HL-60/S4 (cell line): ENCODE results near the gene FRK.

Experiments
- in situ Hi-C: fragments of 300-500 bp; cut with MboI; formaldehyde crosslinking; loops from 2 replicates; pipeline ENCODE4 v1.14.3; 2022; ENCODE audit warnings: low sequenced_read_pairs

Gene FRK

DNA sequence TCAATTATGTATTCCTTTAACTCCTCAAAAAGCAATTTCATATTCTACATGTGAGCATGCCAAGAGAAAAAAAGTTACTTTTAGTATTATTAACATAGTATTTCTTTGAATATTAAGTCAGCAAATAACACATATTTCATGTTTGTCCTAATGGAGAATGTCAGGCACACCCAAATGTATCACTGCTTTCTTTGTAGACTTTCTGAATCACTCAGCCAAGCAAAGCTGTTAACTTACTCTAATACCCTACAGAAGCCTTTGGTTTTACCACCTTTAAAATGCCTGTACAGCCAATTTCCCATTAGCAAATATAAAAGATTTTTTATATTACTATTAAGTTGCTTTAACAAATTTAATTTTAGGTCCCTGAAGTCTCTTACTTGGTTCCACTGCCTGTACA is 23.8 kb downstream of the FRK start:
- in situ Hi-C loops: no loop called here

DNA sequence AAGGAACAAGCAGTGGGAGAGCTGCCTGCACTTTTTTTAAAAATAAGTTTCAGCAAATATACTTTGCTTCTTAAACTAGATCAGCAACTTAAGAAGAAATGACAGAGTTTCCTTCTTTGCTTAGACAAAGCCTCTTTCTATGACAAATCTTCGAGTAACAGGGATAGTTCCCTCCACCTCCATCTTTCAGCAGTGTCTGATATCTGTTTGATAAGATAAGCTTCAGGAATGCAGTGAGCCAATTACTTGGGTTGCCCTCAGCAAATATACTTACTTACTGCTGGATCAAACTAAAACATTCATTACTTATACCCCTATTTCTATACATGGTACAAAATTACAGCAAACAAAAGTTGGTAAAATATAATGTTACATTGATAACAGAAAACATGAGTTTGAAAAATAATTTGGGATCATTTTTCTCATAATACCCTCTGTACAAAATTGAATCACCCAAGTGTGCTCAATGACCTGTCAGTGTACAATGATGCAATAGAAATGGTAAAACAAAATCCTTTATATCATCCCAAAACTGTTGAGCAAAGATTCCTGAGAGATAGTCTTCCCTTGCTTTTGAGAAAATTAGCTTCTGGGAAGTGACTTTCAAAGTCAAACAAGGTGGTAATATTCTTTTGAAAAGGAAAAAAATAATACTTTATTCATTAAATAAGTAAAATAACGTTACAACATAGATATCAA is 24.5 kb downstream of the FRK start:
- in situ Hi-C loops: no loop called here

DNA sequence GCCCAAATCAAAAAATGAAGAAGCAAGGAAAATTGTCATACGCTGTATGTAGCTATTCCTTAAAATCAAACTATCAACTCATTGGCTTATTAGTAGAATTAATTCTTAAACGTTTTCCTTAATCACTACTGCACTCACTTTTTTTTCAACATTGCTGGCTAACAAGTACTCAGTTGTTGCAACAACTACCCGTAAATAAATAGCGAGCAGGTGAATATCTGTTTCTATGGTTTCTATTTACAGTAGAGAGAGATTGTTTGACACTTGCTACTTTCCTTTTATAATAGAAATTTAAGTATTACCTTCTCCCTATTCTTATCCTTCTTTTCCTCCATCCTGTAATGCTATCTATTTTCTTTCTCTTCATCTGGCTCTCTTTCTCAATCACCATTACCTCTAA is 25.1 kb downstream of the FRK start:
- in situ Hi-C loops: no loop called here

DNA sequence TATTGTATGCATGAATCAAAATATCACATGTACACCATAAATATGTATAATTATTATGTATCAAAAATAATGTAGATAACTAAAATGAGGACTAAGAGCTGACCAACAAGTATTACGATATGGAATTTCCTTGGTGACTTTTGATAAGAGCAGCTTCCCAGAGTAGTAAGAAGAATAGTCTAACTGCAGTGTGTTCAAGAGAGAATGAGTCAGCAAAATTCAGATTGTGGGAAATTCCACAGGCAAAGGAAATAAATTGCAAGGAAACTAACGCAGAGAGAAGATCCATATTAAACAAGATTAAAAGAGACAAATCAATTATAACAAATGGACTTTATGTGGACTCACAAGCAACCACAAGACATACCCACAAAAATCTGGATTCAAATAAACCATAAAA is 26.4 kb downstream of the FRK start:
- in situ Hi-C loops: no loop called here

DNA sequence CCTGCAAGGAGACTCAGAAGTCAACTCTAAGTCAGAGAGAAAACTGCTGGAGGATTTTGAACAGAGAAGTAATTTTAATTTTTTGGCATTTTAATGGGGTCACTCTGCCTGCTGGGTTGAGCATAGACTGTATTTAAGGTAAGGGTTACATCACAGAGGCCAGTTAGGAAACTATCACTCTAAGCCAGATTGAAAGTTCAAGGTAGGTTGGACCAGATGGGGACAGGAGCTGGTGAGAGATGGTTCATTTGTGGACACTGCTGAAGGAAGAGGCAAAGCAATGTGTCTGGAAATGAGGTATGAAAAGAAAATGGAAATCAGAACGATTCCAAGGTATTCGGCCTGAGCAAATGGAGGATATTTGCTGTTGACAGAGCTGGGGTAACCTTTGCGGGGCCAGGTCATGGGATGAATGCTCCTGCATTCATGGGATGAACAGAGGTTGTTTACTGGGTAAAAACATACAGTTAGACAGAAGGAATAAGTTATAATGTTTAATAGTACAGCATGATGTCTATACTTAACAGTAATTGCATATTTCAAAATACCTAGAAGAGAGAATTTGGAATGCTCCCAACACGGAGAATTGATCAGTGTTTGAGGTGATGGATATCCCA is 26.9 kb downstream of the FRK start:
- in situ Hi-C loops: no loop called here

DNA sequence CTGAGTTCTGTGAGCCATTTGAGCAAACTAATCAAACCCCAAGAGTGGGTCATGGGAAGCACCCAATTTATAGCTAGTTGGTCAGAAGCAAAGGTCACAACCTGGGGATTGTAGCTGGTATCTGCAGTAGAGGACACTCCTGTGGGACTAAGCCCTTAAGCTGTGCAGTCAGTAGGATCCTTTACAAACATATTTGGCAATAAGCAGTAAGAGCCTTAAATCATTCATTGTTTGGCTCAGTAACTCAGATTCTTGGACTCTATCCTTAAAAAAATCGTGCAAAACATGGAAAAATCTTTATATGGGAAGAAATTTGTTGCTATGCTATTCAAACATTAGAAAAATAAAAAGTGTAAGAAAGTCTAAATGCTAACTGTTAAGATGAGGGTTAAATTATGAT is 29.9 kb downstream of the FRK start:
- in situ Hi-C loops: no loop called here

DNA sequence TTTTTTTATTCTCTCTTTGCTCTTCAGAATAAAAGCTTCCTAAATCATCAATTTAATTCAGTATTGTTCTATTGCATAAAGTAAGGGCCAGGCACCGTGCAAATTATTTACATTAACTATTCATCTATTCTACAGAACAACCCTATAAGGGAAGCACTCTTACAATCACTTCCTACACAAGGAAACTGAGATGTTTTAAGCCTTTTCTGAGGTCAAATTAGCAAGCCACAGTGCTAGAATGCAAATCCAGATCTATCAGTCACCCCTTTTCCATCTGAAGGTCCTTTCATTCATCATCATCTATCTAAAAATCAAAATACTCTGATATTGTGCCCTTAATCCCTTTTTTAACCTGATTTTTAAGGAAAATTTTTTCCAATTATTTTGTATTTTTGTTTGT is 31.2 kb downstream of the FRK start:
- in situ Hi-C loops: no loop called here

DNA sequence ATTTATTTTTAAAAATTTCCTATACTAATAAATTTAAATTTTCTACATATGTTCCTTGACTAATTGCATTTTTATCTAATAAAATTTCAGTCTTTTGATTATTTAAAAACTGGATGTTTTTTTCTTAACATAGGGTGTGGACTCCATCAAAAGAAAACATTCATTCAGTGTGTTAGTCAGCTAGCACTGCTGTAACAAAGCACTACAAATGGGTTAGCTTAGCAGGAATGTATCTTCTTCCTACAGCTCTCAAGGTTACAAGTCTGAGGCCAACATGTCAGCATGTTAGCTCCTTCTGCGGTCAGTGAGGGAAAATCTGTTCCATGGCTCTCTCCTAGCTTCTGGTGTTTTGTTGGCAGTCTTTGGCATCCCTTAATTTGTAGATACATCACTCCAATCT is 32.5 kb downstream of the FRK start:
- in situ Hi-C loops: no loop called here

DNA sequence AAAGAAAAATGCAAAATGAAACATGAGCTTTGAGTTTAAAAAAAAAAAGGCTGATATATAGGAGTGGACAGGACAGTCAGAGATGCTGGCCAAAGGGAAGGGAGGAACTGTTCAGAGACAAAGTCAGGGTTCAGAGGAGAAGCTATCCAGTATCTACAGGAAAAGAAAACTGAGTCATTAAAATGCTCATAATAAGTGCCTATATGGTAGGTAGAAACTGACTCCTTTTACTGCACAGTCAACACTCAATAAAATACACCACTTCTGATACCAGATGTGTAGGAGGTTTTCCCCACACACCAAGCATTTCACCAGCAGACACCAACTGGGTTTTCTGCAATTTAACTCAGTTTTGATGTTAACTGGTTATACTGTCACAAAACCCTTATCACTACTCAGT is 32.9 kb downstream of the FRK start:
- in situ Hi-C loops: no loop called here

DNA sequence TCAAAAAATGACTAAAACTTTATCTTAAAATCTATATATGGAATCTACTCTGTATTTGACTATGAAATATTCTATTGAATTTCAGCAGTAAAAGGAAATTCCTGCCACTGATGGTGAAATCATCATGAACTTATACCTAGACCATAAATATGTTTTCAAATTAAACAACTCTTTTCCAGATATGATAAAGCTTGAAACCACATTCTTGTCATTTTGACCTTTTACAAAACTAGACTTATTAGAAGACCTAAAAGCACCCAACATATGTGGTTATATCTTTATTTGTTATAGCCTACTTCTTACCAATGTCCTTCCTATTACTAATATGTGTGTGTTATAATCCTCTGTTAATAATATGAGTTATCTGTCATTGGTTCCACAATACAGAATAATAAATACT is 35.3 kb downstream of the FRK start:
- in situ Hi-C loops: no loop called here

DNA sequence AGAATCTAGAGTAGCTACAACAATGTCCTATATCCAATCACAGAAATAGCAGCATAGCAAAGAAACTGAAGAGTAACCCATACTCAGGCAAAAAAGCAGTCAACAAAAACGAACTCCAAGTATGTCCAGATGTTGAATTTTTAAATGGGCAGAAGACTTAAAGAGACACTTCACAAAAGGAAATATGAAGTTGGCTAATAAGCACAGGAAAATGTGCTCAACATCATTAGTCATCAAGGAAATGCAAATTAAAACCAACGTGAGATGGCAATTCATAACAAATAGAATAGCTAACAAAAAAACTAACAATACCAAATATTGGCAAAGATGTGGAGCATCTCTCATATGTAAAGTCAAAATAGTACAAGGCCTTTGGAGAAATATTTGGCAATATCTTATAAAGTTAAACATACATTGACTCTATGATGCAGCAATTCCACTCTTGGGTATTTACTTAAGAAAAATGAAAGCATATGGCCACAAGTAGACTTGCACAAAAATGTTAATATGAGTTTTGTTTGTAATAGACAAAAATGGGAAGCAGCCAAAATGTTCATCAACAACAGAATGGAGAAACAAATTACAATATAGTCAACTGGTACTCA is 37.7 kb downstream of the FRK start:
- in situ Hi-C loops: no loop called here

DNA sequence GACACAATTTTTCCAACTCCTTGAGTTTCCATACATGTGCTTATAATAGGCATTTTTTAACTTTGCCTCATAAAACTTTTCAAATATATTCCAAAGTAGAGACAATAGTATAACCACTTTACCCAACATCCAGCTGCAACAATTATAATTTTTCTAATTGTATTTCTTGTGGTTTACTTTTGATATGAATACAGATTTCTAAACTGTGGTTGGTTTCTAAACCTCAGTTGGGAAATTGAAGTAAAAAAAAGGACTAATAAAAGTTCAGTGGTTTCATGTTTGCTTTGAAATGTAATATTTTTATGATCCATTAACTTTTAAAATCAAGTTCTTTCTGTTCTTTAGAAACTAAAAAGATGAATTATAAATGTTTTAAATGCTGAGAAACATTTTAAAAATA is 40.0 kb downstream of the FRK start:
- in situ Hi-C loops: no loop called here

DNA sequence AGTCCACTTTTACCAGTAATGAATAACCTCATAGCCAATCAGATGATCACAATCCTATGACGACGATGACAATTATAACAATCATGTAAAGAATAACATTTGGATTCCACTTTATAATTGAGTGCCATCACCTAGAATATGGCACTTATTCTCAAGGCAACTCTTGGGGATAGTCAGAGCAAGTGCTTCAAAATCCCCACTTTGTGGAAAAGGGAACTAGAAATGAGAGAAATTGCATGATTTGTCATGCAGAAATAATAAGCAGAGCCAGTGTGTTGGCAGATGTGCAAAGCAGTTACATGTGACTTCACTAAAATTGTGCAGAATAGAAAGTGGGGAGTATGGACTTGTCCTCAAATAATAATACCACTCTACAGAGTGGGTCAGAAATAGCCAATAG is 41.3 kb downstream of the FRK start:
- in situ Hi-C loops: no loop called here

DNA sequence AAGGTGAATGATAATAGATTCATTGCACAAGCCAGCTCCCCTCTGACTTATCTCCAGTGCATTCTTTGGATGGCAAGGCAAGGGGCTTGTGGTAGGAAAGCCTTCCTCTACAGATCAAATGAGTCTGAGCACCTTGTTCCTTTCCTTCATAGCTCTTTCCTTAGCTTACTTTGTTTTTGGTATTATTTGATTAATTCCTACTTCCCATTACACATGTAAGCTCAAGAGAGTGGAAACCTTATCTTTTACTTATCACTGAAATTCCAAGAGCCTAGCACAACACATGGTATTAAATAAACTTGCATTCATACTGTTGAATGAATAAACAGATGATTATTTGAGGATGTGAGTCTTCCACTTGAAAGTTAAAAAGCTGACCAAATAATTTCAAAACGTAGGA is 41.7 kb downstream of the FRK start:
- in situ Hi-C loops: no loop called here

DNA sequence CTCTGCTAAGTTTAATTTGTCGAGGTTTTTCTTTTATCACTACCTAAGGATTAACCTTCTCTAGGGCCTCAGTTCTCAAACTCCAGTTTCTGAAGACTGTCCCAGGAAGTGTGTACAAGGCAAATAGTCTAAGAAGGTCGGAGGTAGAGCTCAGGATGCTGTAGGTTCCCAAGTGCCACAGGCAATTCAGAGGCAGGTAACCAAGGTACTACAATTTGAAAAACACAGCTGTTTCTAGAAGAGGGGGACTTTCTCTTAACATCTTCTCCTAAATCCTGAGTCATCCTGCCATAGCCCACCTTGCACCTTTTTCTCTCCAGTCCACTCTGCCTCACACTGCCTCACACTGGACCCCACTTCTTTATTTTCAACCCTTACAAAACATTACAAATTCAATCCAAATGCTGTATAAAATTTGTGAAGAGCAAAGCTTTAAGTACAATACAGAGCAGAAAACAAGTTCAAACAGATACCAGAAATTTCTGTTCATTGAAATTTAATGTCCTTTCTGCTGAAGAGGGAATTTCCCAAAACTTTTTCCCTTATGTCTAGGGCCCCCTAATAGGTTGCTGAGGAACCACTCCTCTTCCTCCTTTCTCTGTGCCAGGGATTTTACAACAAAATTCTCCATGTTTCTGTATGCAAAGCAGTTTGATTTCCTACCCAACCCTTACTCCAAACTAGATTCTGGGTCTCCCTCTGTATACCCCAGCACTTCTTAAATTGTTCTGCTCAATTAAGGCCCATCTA is 43.0 kb downstream of the FRK start:
- in situ Hi-C loops: no loop called here

DNA sequence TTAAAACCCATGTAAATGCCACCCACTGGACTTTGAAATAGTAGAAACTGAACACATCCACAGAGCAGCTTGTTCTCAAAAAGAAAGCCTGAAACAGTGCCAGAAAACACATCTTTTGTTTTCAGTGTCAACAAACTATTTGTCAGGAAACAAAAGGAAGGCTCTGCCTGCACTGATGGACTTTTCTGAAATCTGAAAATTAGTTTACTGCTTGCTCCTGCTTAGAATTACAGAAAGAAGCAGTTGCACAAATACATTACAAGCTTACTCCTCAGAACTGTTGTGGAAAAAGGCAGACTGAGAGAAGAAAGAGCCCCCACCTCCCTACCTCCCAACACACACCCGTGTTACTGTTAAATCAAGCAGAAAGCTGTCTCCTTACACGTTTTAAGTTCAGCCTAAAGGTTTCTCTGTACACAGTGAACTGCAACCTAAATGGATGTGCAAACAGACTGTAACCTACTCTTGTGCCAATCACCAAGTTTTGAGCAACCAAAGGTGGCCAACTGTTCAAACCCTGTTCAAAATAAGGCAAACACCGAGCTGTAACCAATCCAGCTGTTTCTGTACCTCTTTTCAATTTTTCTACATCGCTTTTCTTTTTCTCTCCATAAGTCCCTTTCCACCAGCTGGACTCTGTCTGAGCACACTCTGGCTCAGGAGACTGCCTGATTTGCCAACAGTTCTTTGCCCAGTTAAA is 43.7 kb downstream of the FRK start:
- in situ Hi-C loops: no loop called here

DNA sequence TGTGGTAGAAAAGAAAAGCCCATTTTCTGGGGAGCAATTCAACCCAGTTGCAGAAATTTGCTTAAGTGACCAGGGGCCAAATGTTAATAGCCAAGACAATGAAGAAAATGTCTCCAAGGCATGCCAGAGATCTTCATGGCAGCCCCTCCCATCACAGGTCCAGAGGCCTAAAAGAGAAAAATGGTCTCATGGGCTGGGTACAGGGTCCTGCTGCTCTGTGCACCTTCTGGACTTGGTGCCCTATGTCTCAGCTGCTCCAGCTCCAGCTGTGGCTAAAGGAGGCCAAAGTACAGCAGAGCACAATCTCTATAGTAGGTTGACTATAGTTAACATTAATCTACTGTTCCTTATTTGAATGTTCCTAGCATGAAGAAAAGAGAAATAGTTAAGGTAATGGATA is 44.7 kb downstream of the FRK start:
- in situ Hi-C loops: no loop called here

DNA sequence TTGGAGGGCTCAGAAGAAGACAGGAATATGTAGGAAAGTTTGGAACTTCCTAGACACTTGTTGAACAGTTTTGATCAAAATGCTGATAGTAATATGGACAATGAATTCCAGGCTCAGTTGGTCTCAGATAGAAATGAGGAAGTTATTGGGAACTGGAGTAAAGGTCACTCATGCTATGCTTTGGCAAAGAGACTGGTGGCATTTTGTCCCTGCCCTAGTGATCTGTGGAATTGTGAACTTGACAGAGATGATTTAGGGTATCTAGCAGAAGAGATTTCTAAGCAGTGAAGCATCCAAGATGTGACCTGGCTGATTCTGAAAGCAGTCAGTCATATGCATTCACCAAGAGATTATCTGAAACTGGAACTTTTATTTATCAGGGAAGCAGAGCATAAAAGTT is 45.1 kb downstream of the FRK start:
- in situ Hi-C loops: no loop called here

DNA sequence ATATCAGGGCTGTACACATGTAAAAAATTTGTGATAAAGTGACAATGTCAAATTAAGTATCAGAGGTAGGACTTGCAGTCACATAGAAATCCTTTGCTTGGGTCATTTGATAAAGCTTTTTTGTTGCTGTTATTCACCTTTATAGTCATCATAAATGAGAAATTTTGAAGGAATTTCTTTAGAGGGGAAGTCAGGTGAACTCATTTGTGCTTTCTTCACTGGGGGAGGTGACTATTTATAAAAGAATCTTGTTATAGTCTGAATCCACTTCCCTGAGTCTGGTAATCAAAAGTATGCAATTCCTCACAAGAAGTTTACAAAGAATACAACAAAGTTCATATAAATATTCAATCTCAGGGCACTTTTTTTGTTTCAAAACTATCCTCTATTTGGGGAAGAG is 47.7 kb downstream of the FRK start:
- in situ Hi-C loops: no loop called here

DNA sequence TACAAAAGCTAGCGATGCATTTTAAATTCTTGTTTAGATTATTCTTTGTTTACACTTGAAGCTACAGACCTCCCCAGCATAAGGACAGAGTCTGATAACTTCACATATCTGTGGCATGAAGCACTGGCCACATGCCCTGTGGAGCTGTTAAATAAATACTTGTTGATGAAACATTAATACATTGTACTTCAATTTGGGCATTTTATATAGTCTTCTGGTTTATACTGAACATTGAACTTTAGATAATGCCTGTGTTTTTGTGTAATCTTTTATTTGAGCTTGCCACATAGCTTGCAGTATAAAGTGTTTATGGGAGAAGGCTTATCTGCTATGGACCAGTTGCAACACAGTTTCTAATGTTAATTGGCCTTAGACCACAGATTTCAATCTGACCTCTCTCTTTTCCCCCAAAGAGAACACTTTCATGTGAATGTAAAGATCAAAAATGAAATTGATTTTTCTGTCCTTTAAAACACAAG is 48.2 kb downstream of the FRK start:
- in situ Hi-C loops: no loop called here

DNA sequence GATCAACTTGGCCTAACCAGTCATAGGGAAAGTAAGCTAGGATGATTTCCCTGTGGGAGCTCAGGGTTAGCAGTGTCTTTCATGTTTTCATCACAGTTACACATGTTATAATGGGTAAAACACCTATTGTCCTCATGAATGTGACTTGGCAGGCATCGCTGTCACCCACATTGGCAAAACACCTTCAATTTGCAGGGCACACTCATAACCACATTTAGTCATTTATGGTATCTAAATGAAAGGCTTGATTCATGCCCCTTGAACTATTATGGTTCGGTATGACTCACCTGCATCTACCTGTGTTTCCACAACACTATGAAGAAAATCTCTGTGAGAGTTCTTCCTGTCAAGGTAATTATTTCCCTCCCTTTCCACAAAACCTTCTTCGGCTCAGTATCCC is 49.2 kb downstream of the FRK start:
- in situ Hi-C loops: no loop called here
